ENCODE data around the gene DAO. TPM values are rescaled to one million over a fixed set of nuclear protein-coding genes. Genes with fewer than 3 reads are reported as not detected.

DAO gene
- total RNA-seq, 4 donors from 2014 or later: not detected

DNA sequence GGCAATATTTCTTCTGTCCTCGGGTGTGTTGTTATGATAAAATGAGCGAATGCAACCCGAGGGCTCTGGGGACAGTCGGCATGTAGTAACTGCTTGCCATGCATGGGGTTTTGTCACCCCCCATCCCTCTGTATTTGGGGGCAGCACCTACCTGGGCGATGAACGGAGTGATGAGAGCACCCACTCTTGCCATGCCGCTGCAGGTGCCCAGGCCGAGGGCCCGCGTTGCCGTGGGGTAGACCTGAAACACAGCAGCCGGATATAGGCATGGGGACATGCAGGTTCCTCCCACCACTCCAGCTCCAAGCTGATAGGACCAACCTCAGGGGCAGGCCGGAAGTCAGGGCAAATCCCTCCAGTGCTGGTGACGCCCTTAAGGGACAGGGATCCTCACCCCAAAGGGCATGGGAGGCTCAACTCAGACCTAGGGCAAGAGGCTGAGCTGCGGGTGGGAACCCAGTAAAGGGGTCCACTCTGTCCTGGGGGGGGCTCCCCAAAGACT is 35.8 kb downstream of the DAO start:
- intact Hi-C loops (cut with DNase I): no loop called here
- Histone ChIP-seq H3K27ac (no peak overlapping the region), H3K27me3 (no peaks in the 10 kb centered on the region), H3K4me1 (peaks cover 3 to 8% of the 10 kb centered on the region in 2 donors), H3K4me3 (replicated peaks in 1 of 3) (no peak overlapping the region), H3K36me3 (no peaks in the 10 kb centered on the region), H3K9me3 (no peaks in the 10 kb centered on the region)
- no peak for DNase-seq
- TF ChIP-seq, protein P1, sequence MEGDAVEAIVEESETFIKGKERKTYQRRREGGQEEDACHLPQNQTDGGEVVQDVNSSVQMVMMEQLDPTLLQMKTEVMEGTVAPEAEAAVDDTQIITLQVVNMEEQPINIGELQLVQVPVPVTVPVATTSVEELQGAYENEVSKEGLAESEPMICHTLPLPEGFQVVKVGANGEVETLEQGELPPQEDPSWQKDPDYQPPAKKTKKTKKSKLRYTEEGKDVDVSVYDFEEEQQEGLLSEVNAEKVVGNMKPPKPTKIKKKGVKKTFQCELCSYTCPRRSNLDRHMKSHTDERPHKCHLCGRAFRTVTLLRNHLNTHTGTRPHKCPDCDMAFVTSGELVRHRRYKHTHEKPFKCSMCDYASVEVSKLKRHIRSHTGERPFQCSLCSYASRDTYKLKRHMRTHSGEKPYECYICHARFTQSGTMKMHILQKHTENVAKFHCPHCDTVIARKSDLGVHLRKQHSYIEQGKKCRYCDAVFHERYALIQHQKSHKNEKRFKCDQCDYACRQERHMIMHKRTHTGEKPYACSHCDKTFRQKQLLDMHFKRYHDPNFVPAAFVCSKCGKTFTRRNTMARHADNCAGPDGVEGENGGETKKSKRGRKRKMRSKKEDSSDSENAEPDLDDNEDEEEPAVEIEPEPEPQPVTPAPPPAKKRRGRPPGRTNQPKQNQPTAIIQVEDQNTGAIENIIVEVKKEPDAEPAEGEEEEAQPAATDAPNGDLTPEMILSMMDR (IDR thresholded peaks at IDR 0.05): no peak
- no peak for TF ChIP-seq POLR2A (IDR thresholded peaks at IDR 0.05)
- WGBS, 2 donors: 89% methylated on average over 14 to 15 of the region's 15 CpGs

DNA sequence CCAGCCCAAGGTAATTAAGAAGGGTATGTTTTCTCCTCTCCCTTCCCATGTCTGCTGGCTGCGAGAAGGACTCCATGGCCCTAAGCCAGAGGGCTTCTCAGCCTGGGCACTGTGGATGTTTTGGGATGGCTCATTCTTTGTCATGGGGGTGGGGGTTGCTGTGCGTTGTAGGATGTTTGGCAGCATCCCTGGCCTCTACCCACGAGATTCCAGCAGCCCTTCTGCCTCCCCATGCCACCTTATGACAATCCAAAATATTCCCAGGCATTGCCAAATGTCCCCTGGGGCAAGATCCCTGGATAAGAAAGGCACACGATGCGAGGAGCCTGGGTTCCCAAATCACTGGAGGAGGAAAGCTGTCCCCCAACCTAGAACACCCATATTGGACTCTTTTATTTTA is 36.4 kb downstream of the DAO start:
- Histone ChIP-seq H3K4me1 (peaks cover 3 to 8% of the 10 kb centered on the region in 2 donors), H3K27ac (no peak overlapping the region), H3K36me3 (no peaks in the 10 kb centered on the region), H3K9me3 (no peaks in the 10 kb centered on the region), H3K27me3 (no peaks in the 10 kb centered on the region), H3K4me3 (replicated peaks in 1 of 3) (no peak overlapping the region)
- DNase-seq: no peak
- WGBS, 2 donors: 68 to 70% methylated on average over 5 of the region's 5 CpGs
- intact Hi-C loops (cut with DNase I): no loop called here
- no peak for TF ChIP-seq POLR2A (IDR thresholded peaks at IDR 0.05)
- TF ChIP-seq, protein P1 (IDR thresholded peaks at IDR 0.05): no peak

- DNase-seq: no peak
- Histone ChIP-seq H3K4me3 (replicated peaks in 1 of 3) (no peak overlapping the region), H3K27ac (no peak overlapping the region), H3K9me3 (no peaks in the 10 kb centered on the region), H3K4me1 (peaks cover 3 to 8% of the 10 kb centered on the region in 2 donors), H3K36me3 (no peaks in the 10 kb centered on the region), H3K27me3 (no peaks in the 10 kb centered on the region)
- intact Hi-C loops (cut with DNase I): no loop called here
- WGBS, 2 donors: 64 to 73% methylated on average over 2 of the region's 2 CpGs
- TF ChIP-seq POLR2A (IDR thresholded peaks at IDR 0.05): no peak
- TF ChIP-seq, protein P1 (IDR thresholded peaks at IDR 0.05): no peak
These were observed 38.3 kb downstream of the DAO start for GRCh38 chr12:108918206-108918605.

DNA sequence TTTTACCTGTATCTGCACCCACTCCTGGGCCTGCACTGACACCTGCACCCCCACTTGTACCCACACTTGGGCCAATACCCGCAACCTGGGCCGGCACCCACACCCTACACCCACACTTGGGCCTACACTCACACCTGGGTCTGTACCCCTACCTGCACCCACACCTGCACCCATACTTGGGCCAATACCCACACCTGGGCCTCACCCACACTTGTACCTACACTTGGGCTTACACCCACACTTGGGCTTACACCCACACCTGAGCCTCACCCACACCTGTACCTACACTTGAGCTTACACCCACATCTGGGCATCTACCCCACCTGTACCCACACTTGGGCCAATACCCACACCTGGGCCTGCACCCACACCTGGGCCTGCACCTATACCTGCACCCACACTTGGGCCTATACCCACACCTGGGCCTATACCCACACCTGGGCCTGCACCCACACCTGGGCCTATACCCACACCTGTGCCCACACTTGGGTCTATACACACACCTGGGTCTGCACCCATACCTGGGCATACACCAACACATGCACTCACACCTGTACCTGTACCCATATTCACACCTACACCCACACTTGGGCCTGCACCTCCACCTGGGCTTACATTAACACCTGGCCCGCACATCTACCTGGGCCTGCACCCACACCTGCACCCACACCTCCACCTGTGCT is 39.2 kb downstream of the DAO start:
- Histone ChIP-seq H3K36me3 (no peaks in the 10 kb centered on the region), H3K9me3 (no peaks in the 10 kb centered on the region), H3K4me3 (replicated peaks in 1 of 3) (no peak overlapping the region), H3K27ac (no peak overlapping the region), H3K4me1 (peaks cover 0 to 4% of the 10 kb centered on the region in 2 donors), H3K27me3 (no peaks in the 10 kb centered on the region)
- no peak for TF ChIP-seq POLR2A (IDR thresholded peaks at IDR 0.05)
- TF ChIP-seq, protein P1 (IDR thresholded peaks at IDR 0.05): no peak
- DNase-seq: no peak
- intact Hi-C loops (cut with DNase I): no loop called here
- 73 to 91% methylated on average over 3 of the region's 3 CpGs for WGBS, 2 donors

DNA sequence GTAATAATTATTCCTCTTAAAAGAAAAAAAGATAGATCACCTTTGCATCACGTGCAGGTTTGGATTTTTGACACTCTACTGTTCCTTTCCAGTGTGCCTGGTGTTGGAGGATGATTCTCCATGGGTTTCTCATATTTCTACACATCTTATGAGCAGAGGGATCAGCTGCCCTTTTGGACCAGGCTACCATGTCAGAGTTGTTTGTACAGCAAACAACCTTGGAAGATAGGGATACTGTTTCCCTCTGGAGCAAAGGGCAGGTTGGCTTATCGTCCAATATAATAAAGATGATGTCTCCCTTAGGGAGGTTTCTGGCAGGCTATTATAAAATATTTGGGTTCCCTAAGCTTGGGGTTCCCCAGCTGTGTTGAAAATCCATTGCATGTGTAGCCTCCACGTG is 42.1 kb downstream of the DAO start:
- WGBS, 2 donors: 65% methylated on average over 3 of the region's 3 CpGs
- Histone ChIP-seq H3K4me1 (no peaks in the 10 kb centered on the region), H3K36me3 (no peaks in the 10 kb centered on the region), H3K9me3 (no peaks in the 10 kb centered on the region), H3K4me3 (replicated peaks in 1 of 3) (no peak overlapping the region), H3K27ac (no peak overlapping the region), H3K27me3 (no peaks in the 10 kb centered on the region)
- intact Hi-C loops (cut with DNase I): no loop called here
- TF ChIP-seq, protein P1 (IDR thresholded peaks at IDR 0.05): no peak
- TF ChIP-seq POLR2A (IDR thresholded peaks at IDR 0.05): no peak
- no peak for DNase-seq
